Activated CD4-positive, CD25-positive, alpha-beta regulatory T cell (primary cell): Measurements from ENCODE around the gene ACAD11.
A peak's percentile ranks its signal among the peaks of the same experiment; 100 is the strongest.

ENCODE experiments used
- DNase-seq, 4 experiments: peaks; one replicate each; lab custom pipeline; 2025; lab: John Stamatoyannopoulos, UW

The ACAD11 gene, protein sequence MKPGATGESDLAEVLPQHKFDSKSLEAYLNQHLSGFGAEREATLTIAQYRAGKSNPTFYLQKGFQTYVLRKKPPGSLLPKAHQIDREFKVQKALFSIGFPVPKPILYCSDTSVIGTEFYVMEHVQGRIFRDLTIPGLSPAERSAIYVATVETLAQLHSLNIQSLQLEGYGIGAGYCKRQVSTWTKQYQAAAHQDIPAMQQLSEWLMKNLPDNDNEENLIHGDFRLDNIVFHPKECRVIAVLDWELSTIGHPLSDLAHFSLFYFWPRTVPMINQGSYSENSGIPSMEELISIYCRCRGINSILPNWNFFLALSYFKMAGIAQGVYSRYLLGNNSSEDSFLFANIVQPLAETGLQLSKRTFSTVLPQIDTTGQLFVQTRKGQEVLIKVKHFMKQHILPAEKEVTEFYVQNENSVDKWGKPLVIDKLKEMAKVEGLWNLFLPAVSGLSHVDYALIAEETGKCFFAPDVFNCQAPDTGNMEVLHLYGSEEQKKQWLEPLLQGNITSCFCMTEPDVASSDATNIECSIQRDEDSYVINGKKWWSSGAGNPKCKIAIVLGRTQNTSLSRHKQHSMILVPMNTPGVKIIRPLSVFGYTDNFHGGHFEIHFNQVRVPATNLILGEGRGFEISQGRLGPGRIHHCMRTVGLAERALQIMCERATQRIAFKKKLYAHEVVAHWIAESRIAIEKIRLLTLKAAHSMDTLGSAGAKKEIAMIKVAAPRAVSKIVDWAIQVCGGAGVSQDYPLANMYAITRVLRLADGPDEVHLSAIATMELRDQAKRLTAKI

GRCh38 chr3:132659365-132660051 lies at the start of gene ACAD11:
TSS of gene ACAD11 (minus strand) at chr3:132659809. CDS start at chr3:132659751, 58 bp downstream.
- DNase-seq, result peak in 3 of 4 experiments; percentile 4 to 30 (median 5)

GRCh38 chr3:132703733-132704132 lies 44.1 kb upstream of the ACAD11 start:
- no peak for DNase-seq

DNA sequence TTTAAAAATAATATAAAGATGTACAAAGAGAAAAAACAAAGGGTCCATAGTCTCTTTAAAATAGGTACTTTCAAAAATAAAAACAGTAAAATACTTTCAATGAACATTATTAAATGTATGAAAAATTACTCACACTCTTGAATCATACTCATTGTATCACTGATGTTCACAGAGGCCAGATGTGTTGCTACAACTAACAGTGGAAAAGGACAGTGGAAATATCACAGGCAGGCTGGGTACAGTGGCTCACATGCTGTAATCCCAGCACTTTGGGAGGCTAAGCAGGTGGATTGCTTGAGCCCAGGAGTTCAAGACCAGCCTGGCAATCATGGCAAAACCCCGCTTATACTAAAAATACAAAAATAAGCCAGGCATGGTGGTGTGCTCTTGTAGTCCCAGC lies 35.8 kb upstream of the ACAD11 start:
- DNase-seq, result no peak

DNA sequence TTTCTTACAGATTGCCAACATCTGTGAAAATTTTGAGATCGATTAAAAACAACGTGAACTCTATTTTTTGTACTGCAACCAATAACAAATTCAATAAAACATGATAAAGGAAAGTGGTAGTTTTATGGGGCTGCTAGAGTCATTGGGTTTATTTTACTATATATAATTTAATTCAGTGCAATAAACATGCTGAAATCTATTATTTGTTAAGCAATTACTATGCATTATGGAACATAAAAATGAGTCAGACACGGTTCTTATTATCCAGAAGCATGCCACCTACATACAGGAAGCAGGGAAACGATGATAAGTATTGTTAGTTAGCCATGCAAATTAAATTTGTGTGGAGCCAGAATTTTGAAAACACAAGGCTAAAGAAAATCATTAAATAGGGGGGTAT lies 35.4 kb upstream of the ACAD11 start:
- no peak for DNase-seq

GRCh38 chr3:132690040-132690439 lies 30.4 kb upstream of the ACAD11 start:
- DNase-seq, result no peak

DNA sequence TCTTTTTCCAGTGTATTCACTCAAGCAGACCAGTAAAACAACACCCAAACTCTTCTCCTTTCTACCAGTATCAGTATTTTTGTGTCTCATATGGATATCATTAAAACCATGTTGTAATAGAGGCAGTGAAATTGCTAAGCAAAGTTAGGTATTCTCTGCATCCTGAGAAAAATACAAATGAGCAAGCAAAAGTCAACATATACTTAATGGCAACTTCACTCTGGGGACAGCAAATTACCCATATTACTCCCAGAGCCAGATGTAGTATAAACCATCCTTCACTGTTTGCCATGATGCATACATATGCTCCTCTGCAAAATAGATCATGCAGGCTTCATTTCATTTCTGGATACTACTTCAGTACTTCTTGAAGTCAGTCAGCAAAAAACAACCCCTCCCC lies 22.6 kb upstream of the ACAD11 start:
- no peak for DNase-seq

DNA sequence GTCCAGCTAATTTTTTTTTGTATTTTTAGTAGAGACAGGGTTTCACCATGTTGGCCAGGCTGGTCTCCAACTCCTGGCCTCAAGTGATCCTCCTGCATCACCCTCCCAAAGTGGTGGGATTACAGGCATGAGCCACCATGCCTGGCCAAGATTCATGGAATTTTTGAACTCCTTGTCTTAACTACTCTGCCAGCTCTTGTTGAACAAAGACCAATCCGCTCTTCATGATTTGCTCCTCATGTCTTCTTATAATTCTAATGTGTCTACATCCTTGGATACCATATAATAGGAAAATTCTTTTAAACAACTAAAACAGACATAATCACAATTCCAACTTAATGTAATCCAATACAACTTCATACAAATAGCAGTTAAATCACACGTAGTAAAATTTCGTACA lies 21.8 kb upstream of the ACAD11 start:
- DNase-seq, result no peak

GRCh38 chr3:132679911-132680310 lies 20.3 kb upstream of the ACAD11 start:
- DNase-seq, result no peak

DNA sequence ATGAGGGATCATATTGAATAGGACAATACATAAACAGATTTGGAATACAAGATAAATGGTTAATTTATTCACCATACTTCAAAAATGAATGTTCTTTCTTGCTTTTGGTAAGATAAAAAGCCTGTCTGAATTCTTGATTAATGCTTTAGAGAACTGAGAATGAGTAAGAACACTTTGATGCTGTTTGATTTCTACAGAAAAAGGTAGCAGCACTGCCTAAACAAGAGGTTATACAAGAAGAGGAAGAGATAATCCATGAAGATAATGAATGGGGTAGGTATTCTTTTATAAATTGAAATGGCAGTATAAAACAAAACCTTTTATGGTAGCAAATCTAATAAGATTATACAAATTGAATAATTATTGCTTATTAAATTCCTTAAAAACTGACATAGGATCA lies 15.8 kb upstream of the ACAD11 start:
- no peak for DNase-seq

DNA sequence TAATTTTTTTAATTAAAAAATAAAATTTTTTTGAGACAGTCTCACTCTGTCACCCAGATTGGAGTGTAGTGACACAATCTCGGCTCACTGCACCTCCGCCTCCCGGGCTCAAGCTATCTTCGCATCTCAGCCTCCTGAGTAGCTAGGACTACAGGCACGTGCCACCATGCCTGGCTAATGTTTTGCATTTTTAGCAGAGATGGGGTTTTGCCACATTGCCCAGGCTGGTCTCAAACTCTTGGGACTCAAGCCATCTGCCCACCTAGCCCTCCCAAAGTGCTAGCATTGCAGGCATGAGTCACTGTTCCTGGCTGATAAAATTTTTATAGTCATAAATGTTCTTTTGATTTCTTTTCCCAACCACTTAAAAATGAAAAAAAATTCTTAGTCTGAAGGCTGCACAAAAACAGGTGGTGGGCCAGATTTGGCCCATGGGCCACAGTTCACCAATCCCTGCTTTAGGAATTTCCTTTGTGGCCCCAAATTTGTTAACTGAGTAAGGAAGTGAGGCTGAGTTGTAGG lies 9.7 kb upstream of the ACAD11 start:
- DNase-seq, result no peak

DNA sequence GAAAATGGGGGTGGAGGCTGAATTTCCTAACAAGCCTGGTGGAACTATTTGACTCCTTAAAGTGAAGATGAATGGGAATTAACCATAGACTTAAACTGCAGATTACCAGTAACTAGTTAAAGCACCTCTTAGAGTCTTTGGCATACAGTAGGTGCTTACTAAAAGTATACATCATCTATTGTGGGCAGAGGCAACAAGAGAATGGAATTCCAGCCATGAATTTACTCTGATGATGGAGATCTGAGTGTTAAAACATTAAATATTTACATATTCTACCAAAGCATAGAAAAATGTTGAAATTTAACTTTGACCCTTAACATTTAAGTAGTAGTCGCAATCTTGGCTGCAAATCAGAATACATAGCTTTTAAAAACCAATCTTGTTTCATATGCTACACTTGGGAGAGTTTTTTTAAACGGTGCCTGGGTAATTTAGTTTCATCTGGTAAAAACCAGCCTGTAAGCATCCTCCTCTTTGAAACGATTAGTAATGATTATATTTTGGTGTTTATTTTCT lies 5.7 kb upstream of the ACAD11 start:
- no peak for DNase-seq

DNA sequence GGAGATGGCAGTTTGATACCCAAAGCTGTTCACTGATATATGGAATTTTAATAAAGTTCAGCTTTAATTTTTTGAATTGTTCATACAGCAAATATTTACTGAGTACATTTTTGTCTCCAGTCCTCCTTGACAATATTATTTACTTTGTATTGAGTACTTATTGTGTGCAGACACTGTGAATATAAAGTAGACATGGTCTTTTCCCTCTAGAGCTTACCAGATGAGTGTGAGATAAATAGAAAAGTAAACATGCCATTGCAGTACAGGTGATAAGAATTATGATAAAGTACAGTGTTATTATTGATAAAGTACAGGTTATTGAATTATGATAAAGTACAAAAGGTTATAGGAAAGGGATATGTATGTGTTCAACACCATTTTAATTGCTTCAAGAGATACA lies 2.6 kb upstream of the ACAD11 start:
- no peak for DNase-seq

- no peak for DNase-seq
These were observed 1.5 kb upstream of the ACAD11 start for GRCh38 chr3:132661101-132661500.

DNA sequence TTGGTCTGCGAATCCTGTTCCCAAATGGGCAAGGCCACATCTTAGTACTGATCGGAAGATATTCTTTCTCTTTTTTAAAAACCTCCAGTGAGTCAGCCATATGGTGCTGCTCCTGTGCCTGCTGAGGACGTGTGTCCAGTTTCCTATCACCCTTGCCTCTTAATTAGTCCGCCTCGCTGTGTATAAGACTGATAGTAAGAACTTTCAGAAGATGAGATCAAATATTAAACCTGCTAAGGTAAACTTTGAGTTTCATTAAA lies 1.1 kb upstream of the ACAD11 start:
- DNase-seq, result no peak

DNA sequence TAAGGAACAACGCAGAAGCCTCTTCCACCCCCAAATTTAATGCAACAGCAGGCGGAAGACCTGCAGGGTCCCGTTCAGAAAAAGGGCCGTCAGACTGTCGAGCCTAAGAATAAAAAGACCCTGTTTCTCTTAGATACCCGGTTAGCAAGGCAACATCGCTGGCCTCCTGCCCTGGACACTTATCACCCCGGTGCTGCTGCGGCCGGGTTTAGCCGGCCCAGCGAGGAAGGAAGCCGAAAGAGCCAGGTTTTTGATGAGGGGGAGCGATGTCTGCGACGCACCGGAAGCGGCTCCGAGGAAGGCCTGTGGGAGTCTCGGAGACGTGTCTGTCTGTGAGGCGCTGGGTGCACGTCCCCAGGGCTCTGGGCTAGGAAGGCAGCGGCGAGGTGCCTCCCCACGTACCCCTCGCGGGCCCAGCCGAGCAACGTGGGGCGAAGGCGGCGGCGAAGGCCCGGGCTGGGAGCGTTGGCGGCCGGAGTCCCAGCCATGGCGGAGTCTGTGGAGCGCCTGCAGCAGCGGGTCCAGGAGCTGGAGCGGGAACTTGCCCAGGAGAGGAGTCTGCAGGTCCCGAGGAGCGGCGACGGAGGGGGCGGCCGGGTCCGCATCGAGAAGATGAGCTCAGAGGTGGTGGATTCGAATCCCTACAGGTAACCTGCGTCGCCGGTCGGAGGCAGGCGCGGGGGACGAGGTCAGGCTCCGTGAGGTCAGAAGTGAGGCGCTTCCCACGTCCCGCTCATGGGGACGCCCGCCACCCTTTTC lies 622 bp upstream of the ACAD11 start, which contains the start of gene UBA5:
Gene UBA5 (plus strand): TSS at position 278 of the 759 bp plus-strand sequence. CDS start 209 bp downstream, at position 487.
- DNase-seq, result peak; percentile 34 to 55 (median 40)

DNA sequence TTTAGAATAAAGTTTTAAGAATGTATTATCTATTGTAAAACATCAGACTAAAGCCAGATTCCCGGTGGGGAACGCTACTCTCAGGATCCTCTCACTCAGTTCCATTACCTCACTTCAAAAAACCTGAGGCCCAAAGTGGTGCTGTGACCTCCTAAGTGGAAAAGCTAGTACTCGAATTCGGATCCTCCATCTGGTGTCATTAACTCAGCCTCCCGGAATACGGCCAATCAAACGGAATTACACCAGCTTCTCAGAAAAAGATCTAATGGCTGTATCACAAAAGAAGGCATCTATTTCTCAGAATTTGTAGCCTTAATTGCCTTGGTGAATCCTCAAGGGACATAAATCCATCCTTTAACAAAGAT lies 627 bp downstream of the ACAD11 start:
- DNase-seq, result no peak

DNA sequence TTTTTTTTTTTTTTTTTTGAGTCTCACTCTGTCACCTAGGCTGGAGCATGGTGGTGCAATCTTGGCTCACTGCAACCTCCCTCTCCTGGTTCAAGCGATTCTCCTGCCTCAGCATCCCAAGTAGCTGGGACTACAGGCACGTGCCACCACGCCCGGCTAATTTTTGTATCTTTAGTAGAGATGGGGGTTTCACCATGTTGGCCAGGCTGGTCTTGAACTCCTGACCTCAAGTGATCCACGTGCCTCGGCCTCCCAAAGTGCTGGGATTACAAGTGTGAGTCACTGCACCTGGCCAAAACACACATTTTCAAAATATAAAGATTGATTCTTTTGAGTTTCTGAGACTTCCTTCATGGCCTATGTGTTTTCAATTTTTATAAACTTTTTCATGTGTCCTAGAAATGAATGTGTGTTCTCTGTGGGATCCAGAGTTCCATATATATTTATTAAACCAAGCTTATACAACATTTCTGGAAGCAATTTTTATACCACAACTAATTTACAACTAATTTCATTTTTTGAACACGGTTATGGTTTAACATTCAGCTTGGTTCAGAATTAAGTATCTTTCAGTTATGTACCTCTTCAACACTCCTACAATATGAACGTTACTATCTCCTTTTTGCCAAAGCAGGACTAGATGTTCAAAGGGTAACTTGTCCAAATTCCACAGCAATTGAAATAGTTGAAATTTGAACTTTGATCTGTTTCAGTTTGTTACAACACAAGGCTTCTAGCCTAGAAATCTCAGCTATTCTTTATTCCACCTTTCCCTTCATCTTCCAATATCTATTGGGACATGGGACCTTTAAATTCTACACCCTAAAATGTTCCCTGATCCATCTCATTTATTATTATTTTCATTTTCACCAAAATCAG lies 1.5 kb downstream of the ACAD11 start:
- no peak for DNase-seq

DNA sequence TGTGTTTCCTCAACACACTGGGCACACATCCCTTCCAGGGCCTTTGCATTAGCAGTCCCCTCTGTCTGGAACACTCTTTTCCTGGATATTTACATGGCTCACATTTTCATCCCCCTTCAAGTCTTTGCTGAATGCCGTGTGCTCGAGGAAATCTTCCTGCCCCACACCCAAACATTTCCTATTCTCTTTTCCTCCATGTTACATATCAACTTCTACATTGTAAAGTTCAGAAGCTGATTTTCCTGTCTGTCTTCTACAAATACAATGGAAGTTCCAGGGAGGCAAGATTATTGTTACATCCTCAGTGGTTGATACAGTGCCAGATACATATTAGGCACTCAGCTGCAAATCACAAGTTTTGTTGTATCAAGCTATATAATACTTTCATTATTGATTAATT lies 4.1 kb downstream of the ACAD11 start:
- DNase-seq, result no peak

- no peak for DNase-seq
These were observed 4.9 kb downstream of the ACAD11 start for GRCh38 chr3:132654721-132655120.

DNA sequence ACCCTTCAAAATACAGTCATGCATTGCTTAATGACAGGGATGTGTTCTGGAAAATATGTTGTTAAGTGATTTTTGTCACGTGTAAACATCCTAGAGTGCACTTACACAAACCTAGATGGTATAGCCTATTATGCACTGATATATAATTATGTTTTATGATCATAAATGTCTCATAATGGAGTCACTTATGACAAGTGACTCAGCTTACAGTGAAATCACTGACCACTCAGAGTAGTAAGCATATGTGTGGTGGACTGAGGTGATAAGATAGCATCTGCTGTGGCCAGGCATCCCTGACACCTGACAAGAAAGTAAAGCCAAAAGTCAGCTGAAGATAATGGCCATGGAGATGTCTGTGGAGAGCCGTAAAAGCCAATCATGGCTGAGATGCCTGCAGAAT lies 5.4 kb downstream of the ACAD11 start:
- DNase-seq, result no peak
